ENCODE measurements around the gene KCNIP4. TPM values are rescaled to one million over a fixed set of nuclear protein-coding genes. Genes with fewer than 3 reads are reported as not detected.

KCNIP4 gene
- total and polyA plus RNA-seq, 2 of the 4 experiments (the other 2 are of a cell fraction) = not detected

DNA sequence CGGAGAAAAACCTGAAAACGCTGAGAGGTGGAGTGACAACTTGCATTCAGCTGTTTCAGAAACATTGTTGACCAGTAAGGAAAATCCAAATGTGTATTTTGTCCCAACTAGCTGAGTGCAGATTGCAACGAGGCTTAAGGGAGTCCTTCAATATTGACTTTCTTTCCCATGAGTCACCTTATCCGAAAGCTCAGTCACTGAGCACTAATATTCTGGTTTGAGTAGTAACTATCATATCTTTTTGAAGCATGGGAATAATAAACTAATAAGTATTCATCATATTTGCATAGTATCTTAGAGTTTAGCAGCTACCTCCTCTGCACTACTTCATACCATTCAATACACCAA, 644.1 kb downstream of the KCNIP4 start:
- dilution Hi-C loops (cut with HindIII; ENCODE audit: low sequenced_read_pairs, unreplicated experiment) = no loop called here

More for the DNA sequence above, 644.1 kb downstream of the KCNIP4 start:
- no peak overlapping the region for H2BK5ac ChIP-seq (ENCODE audit: low read depth, low read length, poor library complexity, severe bottlenecking)
- no peak overlapping the region for H3K9ac ChIP-seq (ENCODE audit: low read depth, low read length)
- H3K27ac ChIP-seq (ENCODE audit: insufficient read depth, low read length) = no peak overlapping the region
- no peak overlapping the region for H2BK15ac ChIP-seq (ENCODE audit: low read depth, low read length)
- no peak overlapping the region for H3K4me2 ChIP-seq (ENCODE audit: low read depth, low read length)
- H3K14ac ChIP-seq (replicated peaks; ENCODE audit: low read depth, low read length) = no peak overlapping the region
- H3K56ac ChIP-seq (ENCODE audit: extremely low read depth, insufficient read depth, low read length) = no peak overlapping the region
- H4K5ac ChIP-seq (ENCODE audit: low read depth, low read length) = no peak overlapping the region
- no peak overlapping the region for H3K4ac ChIP-seq (ENCODE audit: low read depth, low read length)
- WGBS, 2 experiments (ENCODE audit: extremely low coverage in 2 of 2, insufficient read length in 1 of 2) = no CpG with 5 or more reads among the region's 4 CpGs
- H3K4me3 ChIP-seq (ENCODE audit: insufficient read depth, low read depth, low read length) = no peak overlapping the region
- H3K18ac ChIP-seq (ENCODE audit: low read depth, low read length) = no peak overlapping the region
- H2BK20ac ChIP-seq (ENCODE audit: low read depth, low read length) = no peak overlapping the region
- POLR2A ChIA-PET (ENCODE audit: unreplicated experiment) = no interaction called here
- no peaks in the 10 kb centered on the region for H3K9me1 ChIP-seq (ENCODE audit: insufficient read depth, low read length)
- no peak overlapping the region for H4K8ac ChIP-seq (ENCODE audit: low read depth in 2 of 2, low read length in 2 of 2)
- H3K9me3 ChIP-seq (ENCODE audit: control insufficient read depth, insufficient read depth, low read length) = peaks cover 6% of the 10 kb centered on the region; the same call in 1 of the 2 replicates
- no peak overlapping the region for H2AK9ac ChIP-seq (replicated peaks; ENCODE audit: low read depth, low read length, poor library complexity)
- DNase-seq = no peak
- no peaks in the 10 kb centered on the region for H3K4me1 ChIP-seq (ENCODE audit: control insufficient read depth, insufficient read depth, low read length)
- TF ChIP-seq BHLHE40 (IDR thresholded peaks at IDR 0.05; ENCODE audit: low read depth, low read length) (no peak), CHD1 (IDR thresholded peaks at IDR 0.05; ENCODE audit: low read depth, low read length) (no peak), POLR2A (IDR thresholded peaks at IDR 0.05; ENCODE audit: low read depth, low read length) (no peak), SMC3 (IDR thresholded peaks at IDR 0.05; ENCODE audit: low read depth, low read length) (no peak), RFX5 (IDR thresholded peaks at IDR 0.05; ENCODE audit: low read depth, low read length) (no peak)
- TF ChIP-seq, protein P1, sequence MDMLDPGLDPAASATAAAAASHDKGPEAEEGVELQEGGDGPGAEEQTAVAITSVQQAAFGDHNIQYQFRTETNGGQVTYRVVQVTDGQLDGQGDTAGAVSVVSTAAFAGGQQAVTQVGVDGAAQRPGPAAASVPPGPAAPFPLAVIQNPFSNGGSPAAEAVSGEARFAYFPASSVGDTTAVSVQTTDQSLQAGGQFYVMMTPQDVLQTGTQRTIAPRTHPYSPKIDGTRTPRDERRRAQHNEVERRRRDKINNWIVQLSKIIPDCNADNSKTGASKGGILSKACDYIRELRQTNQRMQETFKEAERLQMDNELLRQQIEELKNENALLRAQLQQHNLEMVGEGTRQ (IDR thresholded peaks at IDR 0.05; ENCODE audit: low read depth, low read length) = no peak
- no peak overlapping the region for H2AK5ac ChIP-seq (ENCODE audit: low read depth, low read length)
- no TSS peak for BruUV-seq (replicated peaks)
- H3K36me3 ChIP-seq (ENCODE audit: control insufficient read depth, insufficient read depth, low read length) = no peaks in the 10 kb centered on the region
- no peak overlapping the region for H3K23ac ChIP-seq (ENCODE audit: low read depth, low read length)
- no peaks in the 10 kb centered on the region for H3K79me1 ChIP-seq (ENCODE audit: low read depth in 1 of 2, low read length in 2 of 2)
- CTCF ChIA-PET = no interaction called here
- in situ Hi-C loops (cut with MboI; ENCODE audit: low sequenced_read_pairs) (no loop called here), intact Hi-C loops (cut with micrococcal nuclease) (no loop called here)
- H4K91ac ChIP-seq (ENCODE audit: insufficient read depth, low read depth, low read length) = no peak overlapping the region
- H4K20me1 ChIP-seq (ENCODE audit: insufficient read depth, low read length) = no peaks in the 10 kb centered on the region
- H2BK120ac ChIP-seq (ENCODE audit: low read depth, low read length) = no peak overlapping the region
- no peaks in the 10 kb centered on the region for H3K27me3 ChIP-seq (ENCODE audit: control insufficient read depth, insufficient read depth, low read length)
- ATAC-seq (ENCODE audit: low read depth) = no peak
- no peak overlapping the region for H2AFZ ChIP-seq (replicated peaks; ENCODE audit: low read length, poor library complexity)
